K562 (cell line): ENCODE measurements around the gene ENO3. TPM values are rescaled to one million over a fixed set of nuclear protein-coding genes. Genes with fewer than 3 reads are reported as not detected.

Experiments used
- ARHGAP35 ChIP-seq: fragments of 450-650 bp; IDR thresholded peaks from 2 replicates; pipeline ENCODE4 v1.6.1; 2018; ENCODE audit not compliant: partially characterized antibody
- ATF7 ChIP-seq: fragments of 450-650 bp; IDR thresholded peaks from 2 replicates; pipeline ENCODE4 v1.7.1; 2014; ENCODE audit warnings: mild to moderate bottlenecking, moderate library complexity
- BHLHE40 ChIP-seq: IDR thresholded peaks from 2 replicates; pipeline ENCODE4 v1.6.1; 2011; ENCODE audit warnings: low read length, improper control_type of control experiment
- CHD1 ChIP-seq: fragments of 200-600 bp; sonication (generic); IDR thresholded peaks from one replicate; pipeline ENCODE4 v1.6.1; 2012; ENCODE audit warnings: mild to moderate bottlenecking, moderate library complexity, low read length, inconsistent platforms
- CREBBP ChIP-seq: IDR thresholded peaks from one replicate; pipeline ENCODE4 v1.6.1; 2012; ENCODE audit warnings: low read depth, mild to moderate bottlenecking, control low read depth, inconsistent platforms, low read length
- DIDO1 ChIP-seq: fragments of 450-650 bp; IDR thresholded peaks from 2 replicates; pipeline ENCODE4 v1.6.1; 2016; ENCODE audit warnings: low read depth, missing biosample characterization, missing genetic modification characterization
- FOXP4 ChIP-seq: sonication (generic); formaldehyde crosslinking; IDR thresholded peaks from 2 replicates; pipeline ENCODE4 v1.8.0; 2022; ENCODE audit warnings: mild to moderate bottlenecking, missing genetic modification reagents, borderline replicate concordance
- GABPB2 ChIP-seq: fragments of 250-450 bp; sonication (Bioruptor Pico); conservative IDR thresholded peaks from 2 replicates; pipeline ENCODE4 v1.5.1; 2021; ENCODE audit warnings: mild to moderate bottlenecking
- GATAD2B ChIP-seq: fragments of 450-650 bp; IDR thresholded peaks from 2 replicates; pipeline ENCODE4 v1.6.1; 2017; ENCODE audit warnings: mild to moderate bottlenecking, borderline replicate concordance
- HIVEP1 ChIP-seq: fragments of 250-450 bp; sonication (Bioruptor Pico); IDR thresholded peaks from 2 replicates; pipeline ENCODE4 v1.4.0; 2020; ENCODE audit warnings: mild to moderate bottlenecking
- ILF3 ChIP-seq: fragments of 450-650 bp; IDR thresholded peaks from 2 replicates; pipeline ENCODE4 v1.6.1; 2018; ENCODE audit warnings: antibody characterized with exemption, mild to moderate bottlenecking, moderate library complexity, borderline replicate concordance
- MAFF ChIP-seq: IDR thresholded peaks from 2 replicates; pipeline ENCODE4 v1.6.1; 2012; ENCODE audit warnings: low read length, improper control_type of control experiment
- MAX ChIP-seq: sonication (generic); formaldehyde crosslinking; IDR thresholded peaks from 2 replicates; pipeline ENCODE4 v1.9.0; 2022; ENCODE audit warnings: mild to moderate bottlenecking, missing genetic modification reagents
- MAZ ChIP-seq, 2 experiments: fragments of 450-650 bp in 1 of 2; sonication (generic) in 1 of 2; formaldehyde crosslinking; IDR thresholded peaks in 1 of 2; conservative IDR thresholded peaks in 1 of 2; 2 replicates each; pipeline versions ENCODE4 v1.4.0 to v1.5.0; 2020; ENCODE audit warnings: mild to moderate bottlenecking in 1 of 2, missing genetic modification reagents in 1 of 2
- MCM3 ChIP-seq: fragments of 450-650 bp; IDR thresholded peaks from 2 replicates; pipeline ENCODE4 v1.6.1; 2016
- MEIS2 ChIP-seq: fragments of 450-650 bp; IDR thresholded peaks from 2 replicates; pipeline ENCODE4 v1.6.1; 2014; ENCODE audit warnings: mild to moderate bottlenecking; ENCODE audit not compliant: partially characterized antibody
- PCBP1 ChIP-seq: fragments of 200-400 bp; formaldehyde crosslinking; IDR thresholded peaks from 2 replicates; pipeline ENCODE4 v1.6.1; 2018; ENCODE audit warnings: mild to moderate bottlenecking, low read depth, low read length; ENCODE audit not compliant: poor library complexity, severe bottlenecking
- RB1 ChIP-seq: fragments of 450-650 bp; IDR thresholded peaks from 2 replicates; pipeline ENCODE4 v1.6.1; 2017; ENCODE audit warnings: low read depth, mild to moderate bottlenecking
- RBM34 ChIP-seq: fragments of 200-400 bp; formaldehyde crosslinking; IDR thresholded peaks from 2 replicates; pipeline ENCODE4 v1.6.1; 2018; ENCODE audit warnings: low read length, borderline replicate concordance; ENCODE audit not compliant: insufficient read depth
- SIN3B ChIP-seq: fragments of 450-650 bp; IDR thresholded peaks from 2 replicates; pipeline ENCODE4 v1.6.1; 2017; ENCODE audit warnings: low read depth, mild to moderate bottlenecking, moderate library complexity
- SIX5 ChIP-seq, 2 experiments: IDR thresholded peaks; 2 replicates each; pipeline ENCODE4 v1.6.1; 2011; ENCODE audit warnings: low read length in 2 of 2, borderline replicate concordance in 1 of 2, low read depth in 1 of 2, mild to moderate bottlenecking in 1 of 2, moderate library complexity in 1 of 2; ENCODE audit not compliant: insufficient read depth in 1 of 2
- SP1 ChIP-seq: sonication (generic); formaldehyde crosslinking; IDR thresholded peaks from 2 replicates; pipeline ENCODE4 v1.8.1; 2022; ENCODE audit warnings: mild to moderate bottlenecking, missing genetic modification reagents
- ZBTB9 ChIP-seq: fragments of 450-650 bp; formaldehyde crosslinking; IDR thresholded peaks from 2 replicates; pipeline ENCODE4 v1.4.0; 2020; ENCODE audit warnings: mild to moderate bottlenecking, moderate library complexity
- ZFX ChIP-seq: sonication (generic); formaldehyde crosslinking; IDR thresholded peaks from 2 replicates; pipeline ENCODE4 v1.8.0; 2022; ENCODE audit warnings: mild to moderate bottlenecking, missing genetic modification reagents, moderate library complexity
- ZKSCAN3 ChIP-seq: fragments of 250-450 bp; sonication (Bioruptor Pico); IDR thresholded peaks from 2 replicates; pipeline ENCODE4 v1.4.0; 2020
- ZNF140 ChIP-seq: fragments of 250-450 bp; sonication (Bioruptor Pico); IDR thresholded peaks from 2 replicates; pipeline ENCODE4 v1.8.0; 2021; ENCODE audit warnings: moderate library complexity, mild to moderate bottlenecking, inconsistent platforms
- ZNF408 ChIP-seq: fragments of 250-450 bp; sonication (Bioruptor Pico); IDR thresholded peaks from 2 replicates; pipeline ENCODE4 v1.4.0; 2020; ENCODE audit warnings: low read depth, mild to moderate bottlenecking, moderate library complexity
- ZNF589 ChIP-seq: fragments of 200-800 bp; sonication (Bioruptor generic); IDR thresholded peaks from 2 replicates; pipeline ENCODE4 v1.6.1; 2016; ENCODE audit warnings: low read depth, missing genetic modification characterization, missing compliant biosample characterization
- polyA plus RNA-seq, 8 experiments: library from polyadenylated mRNA; depleted of rRNA in 4 of 8; stranded (reverse) in 5 of 8; unstranded in 3 of 8; fragments of >200 nt; fragmentation: Nextera tagmentation in 2 of 8; fragmentation: Illumina TruSeq in 1 of 8; extraction: Ambion mirVana in 2 of 8; extraction: Trizol in 1 of 8; gene quantifications; 2 replicates each; pipeline versions ENCODE4 v1.2.1 to v1.2.3, GENCODE V29; 2011 to 2014; ENCODE audit warnings: inconsistent platforms in 1 of 8, missing spikeins in 1 of 8
- total RNA-seq, 7 experiments: library from RNA; depleted of rRNA in 6 of 7; stranded (reverse); fragments of >200 nt in 6 of 7; fragmentation: Illumina TruSeq in 2 of 7; extraction: Trizol in 2 of 7; gene quantifications; 2 replicates each; pipeline versions ENCODE4 v1.2.1 to v1.2.3, GENCODE V29; 2011 to 2021; ENCODE audit warnings: low replicate concordance in 1 of 7

The ENO3 gene
- total and polyA plus RNA-seq, 9 of the 15 experiments (the other 6 are each of a cell fraction or from before 2014, with no cell fraction given), result 5.7 to 17.2 (median 9.9) TPM

- TF ChIP-seq CREBBP (no peak), GATAD2B (no peak), SIX5 (IDR thresholded peaks at IDR 0.05; ENCODE audit: borderline replicate concordance in 1 of 2, insufficient read depth in 1 of 2, low read depth in 1 of 2, low read length in 2 of 2) (no peak), ZFX (CRISPR knock-in tag) (peak; percentile 82), ZBTB9 (CRISPR knock-in tag) (no peak), ZNF140 (CRISPR knock-in tag) (no peak), ATF7 (peak; percentile 55), ZNF408 (CRISPR knock-in tag) (no peak), ILF3 (no peak), ARHGAP35 (no peak), RBM34 (peak; percentile 40; the same call in 1 of the 2 replicates), PCBP1 (peak; percentile 43), MCM3 (no peak), MAX (CRISPR knock-in tag) (peak; percentile 64), GABPB2 (CRISPR knock-in tag) (no peak), FOXP4 (CRISPR knock-in tag) (no peak), ZKSCAN3 (CRISPR knock-in tag) (no peak), RB1 (peak; percentile 37; the same call in 1 of the 2 replicates), DIDO1 (no peak), HIVEP1 (CRISPR knock-in tag) (no peak), CHD1 (no peak), ZNF589 (CRISPR knock-in tag) (no peak), MAZ (CRISPR knock-in tag; conservative IDR thresholded peaks at IDR 0.05 in 1 of 2, IDR thresholded peaks at IDR 0.05 in 1 of 2) (peak; percentile 70 to 87), MEIS2 (no peak), SP1 (CRISPR knock-in tag) (peak; percentile 81), MAFF (no peak), BHLHE40 (no peak), SIN3B (no peak)
Measured at GRCh38 chr17:4997302-4998026, 46.5 kb downstream of the ENO3 start, which contains the start of the genes INCA1 and KIF1C (continued).
